Cardiac muscle cell (in vitro differentiated cells and primary cell): ENCODE measurements around the gene IQCB1. TPM values are rescaled to one million over a fixed set of nuclear protein-coding genes. Genes with fewer than 3 reads are reported as not detected.
A peak's percentile ranks its signal among the peaks of the same experiment; 100 is the strongest.

ENCODE experiments used
- DNase-seq, 2 donors: peaks; one replicate each; pipeline versions ENCODE4 v3.0.0 to v3.0.0-alpha.2; 2010 to 2017; ENCODE audit warnings: low read depth in 1 of 2, low spot score in 1 of 2
- H3K27ac ChIP-seq: fragments of 200-600 bp; sonication (generic); 2 replicates; pipeline ENCODE4 v1.5.1; 2016
- H3K27me3 ChIP-seq: fragments of 200-600 bp; sonication (generic); 2 replicates; pipeline ENCODE4 v1.6.0; 2016; ENCODE audit warnings: control low read depth
- H3K36me3 ChIP-seq: fragments of 200-600 bp; sonication (generic); 2 replicates; pipeline ENCODE4 v1.5.1; 2016; ENCODE audit warnings: control low read depth
- H3K4me1 ChIP-seq: fragments of 200-600 bp; sonication (generic); 2 replicates; pipeline ENCODE4 v1.8.1; 2017; ENCODE audit warnings: low read depth, mild to moderate bottlenecking, mixed run types
- H3K4me3 ChIP-seq: fragments of 200-600 bp; sonication (generic); 2 replicates; pipeline ENCODE4 v1.5.1; 2016; ENCODE audit warnings: mild to moderate bottlenecking
- H3K9me3 ChIP-seq: fragments of 200-600 bp; sonication (generic); 2 replicates; pipeline ENCODE4 v1.5.1; 2017; ENCODE audit warnings: low read depth, mild to moderate bottlenecking, control low read depth
- CTCF ChIP-seq: IDR thresholded peaks from 2 replicates; pipeline ENCODE4 v1.5.1; 2012; ENCODE audit warnings: low read depth, mild to moderate bottlenecking, low read length
- polyA plus RNA-seq: library from polyadenylated mRNA; unstranded; fragments of >200 nt; fragmentation: Nextera tagmentation; extraction: Ambion mirVana; gene quantifications from 2 replicates; pipeline ENCODE4 v1.2.1, GENCODE V29; 2016
- total RNA-seq: library from RNA; depleted of rRNA; stranded (reverse); fragments of >200 nt; gene quantifications from 2 replicates; pipeline ENCODE4 v1.2.3, GENCODE V29; 2016

The IQCB1 gene
- total and polyA plus RNA-seq, 2 experiments from 2014 or later: 19.8 to 20.3 TPM

GRCh38 chr3:121821421-121822199 is 13.2 kb downstream of the IQCB1 start:
- Histone ChIP-seq H3K9me3 (no peaks in the 10 kb centered on the region), H3K4me1 (no peaks in the 10 kb centered on the region), H3K27me3 (no peaks in the 10 kb centered on the region), H3K27ac (no peak overlapping the region), H3K36me3 (peaks cover 35% of the 10 kb centered on the region), H3K4me3 (no peak overlapping the region)
- TF ChIP-seq CTCF: no peak
- DNase-seq: peak in 1 of 2 donors; percentile 73

- Histone ChIP-seq H3K9me3 (no peaks in the 10 kb centered on the region), H3K27ac (no peak overlapping the region), H3K4me1 (no peaks in the 10 kb centered on the region), H3K27me3 (no peaks in the 10 kb centered on the region), H3K36me3 (peaks cover 20% of the 10 kb centered on the region), H3K4me3 (no peak overlapping the region)
- TF ChIP-seq CTCF: no peak
- no peak for DNase-seq
Measured at GRCh38 chr3:121819236-121819635, 15.6 kb downstream of the IQCB1 start.

- H3K4me3 ChIP-seq: no peak overlapping the region
- no peak overlapping the region for H3K27ac ChIP-seq
- H3K36me3 ChIP-seq: peaks cover 14% of the 10 kb centered on the region
- no peaks in the 10 kb centered on the region for H3K4me1 ChIP-seq
- DNase-seq: no peak
- no peak for TF ChIP-seq CTCF
- H3K9me3 ChIP-seq: no peaks in the 10 kb centered on the region
- no peaks in the 10 kb centered on the region for H3K27me3 ChIP-seq
Measured at GRCh38 chr3:121818578-121818977, 16.3 kb downstream of the IQCB1 start.

GRCh38 chr3:121817753-121818152 is 17.1 kb downstream of the IQCB1 start:
- no peak for TF ChIP-seq CTCF
- DNase-seq: no peak
- Histone ChIP-seq H3K36me3 (peaks cover 10% of the 10 kb centered on the region), H3K9me3 (no peaks in the 10 kb centered on the region), H3K27ac (no peak overlapping the region), H3K27me3 (no peaks in the 10 kb centered on the region), H3K4me3 (no peak overlapping the region), H3K4me1 (no peaks in the 10 kb centered on the region)

- DNase-seq: no peak
- Histone ChIP-seq H3K4me3 (no peak overlapping the region), H3K36me3 (peaks cover 29% of the 10 kb centered on the region), H3K9me3 (no peaks in the 10 kb centered on the region), H3K27me3 (no peaks in the 10 kb centered on the region), H3K27ac (no peak overlapping the region), H3K4me1 (no peaks in the 10 kb centered on the region)
- no peak for TF ChIP-seq CTCF
Measured at GRCh38 chr3:121809249-121809648, 25.6 kb downstream of the IQCB1 start.
